Lower leg skin (tissue), 4 donors: Measurements from ENCODE around the gene CALCOCO1. TPM values are rescaled to one million over a fixed set of nuclear protein-coding genes. Genes with fewer than 3 reads are reported as not detected.

Source experiments
- DNase-seq, 2 donors: peaks; one replicate each; pipeline ENCODE4 v3.0.0-alpha.2; 2019; ENCODE audit warnings: low spot score in 2 of 2
- H3K4me3 ChIP-seq: fragments of 200-600 bp; sonication (generic); 2 replicates; pipeline ENCODE4 v1.5.1; 2017; ENCODE audit warnings: mild to moderate bottlenecking, low read depth; ENCODE audit not compliant: poor library complexity, severe bottlenecking
- POLR2A ChIP-seq, 2 donors: fragments of 450-650 bp; IDR thresholded peaks; one replicate each; pipeline ENCODE4 v1.6.1; 2016 to 2017; ENCODE audit warnings: antibody characterized with exemption in 2 of 2, mild to moderate bottlenecking in 1 of 2, moderate library complexity in 1 of 2
- WGBS, 2 donors: methylation state at CpG; one replicate each; pipeline ENCODE4 v1.1.5; 2018; 5-methylcytosine and 5-hydroxymethylcytosine counted together
- intact Hi-C: fragments of 100-400 bp; cut with DNase I; formaldehyde crosslinking; loops from one replicate; pipeline ENCODE4 v1.15.0; 2023; ENCODE audit warnings: low total_unique reads
- total RNA-seq, 4 donors: library from RNA; depleted of rRNA; stranded (reverse); fragments of >200 nt; gene quantifications; one replicate each; pipeline ENCODE4 v1.1.0, GENCODE V29; 2016
- TF ChIP-seq, protein P1 (sequence below), 3 donors: fragments of 450-650 bp; IDR thresholded peaks; one replicate each; pipeline ENCODE4 v1.5.1; 2016; ENCODE audit warnings: antibody characterized with exemption in 3 of 3, mild to moderate bottlenecking in 3 of 3, moderate library complexity in 2 of 3

The CALCOCO1 gene
- total RNA-seq, 4 donors from 2014 or later, result 313 to 432 (median 391) TPM

DNA sequence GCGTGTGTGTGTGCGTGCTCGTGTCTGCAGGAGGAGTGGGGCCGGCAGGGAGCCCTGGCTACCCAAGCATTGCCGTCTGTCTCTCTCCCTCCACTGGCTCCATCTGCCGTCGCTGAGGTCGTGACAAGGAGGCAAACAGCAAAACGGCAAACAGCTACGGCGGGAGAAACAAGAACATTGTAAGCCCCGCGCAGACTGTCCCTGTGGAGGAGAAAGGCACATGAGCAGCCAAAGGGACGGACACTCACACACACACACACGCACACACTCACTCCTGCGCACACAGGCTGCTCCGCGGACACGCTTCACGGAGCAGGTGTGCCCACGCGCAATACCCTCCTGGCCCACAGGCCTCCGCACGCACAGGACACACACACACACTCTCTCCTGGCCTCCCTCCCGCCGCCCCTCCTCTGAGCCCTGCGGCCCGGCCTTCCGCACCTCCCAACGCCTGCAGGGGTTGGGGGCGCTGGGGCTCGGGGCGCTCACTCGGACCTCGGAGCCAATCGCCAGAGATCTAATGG lies 23.6 kb upstream of the CALCOCO1 start:
- intact Hi-C loops, result no loop called here
- 17 to 25% methylated on average over 30 to 32 of the region's 36 CpGs for WGBS, 2 donors
- H3K4me3 ChIP-seq, result peak overlapping the region; percentile 29

DNA sequence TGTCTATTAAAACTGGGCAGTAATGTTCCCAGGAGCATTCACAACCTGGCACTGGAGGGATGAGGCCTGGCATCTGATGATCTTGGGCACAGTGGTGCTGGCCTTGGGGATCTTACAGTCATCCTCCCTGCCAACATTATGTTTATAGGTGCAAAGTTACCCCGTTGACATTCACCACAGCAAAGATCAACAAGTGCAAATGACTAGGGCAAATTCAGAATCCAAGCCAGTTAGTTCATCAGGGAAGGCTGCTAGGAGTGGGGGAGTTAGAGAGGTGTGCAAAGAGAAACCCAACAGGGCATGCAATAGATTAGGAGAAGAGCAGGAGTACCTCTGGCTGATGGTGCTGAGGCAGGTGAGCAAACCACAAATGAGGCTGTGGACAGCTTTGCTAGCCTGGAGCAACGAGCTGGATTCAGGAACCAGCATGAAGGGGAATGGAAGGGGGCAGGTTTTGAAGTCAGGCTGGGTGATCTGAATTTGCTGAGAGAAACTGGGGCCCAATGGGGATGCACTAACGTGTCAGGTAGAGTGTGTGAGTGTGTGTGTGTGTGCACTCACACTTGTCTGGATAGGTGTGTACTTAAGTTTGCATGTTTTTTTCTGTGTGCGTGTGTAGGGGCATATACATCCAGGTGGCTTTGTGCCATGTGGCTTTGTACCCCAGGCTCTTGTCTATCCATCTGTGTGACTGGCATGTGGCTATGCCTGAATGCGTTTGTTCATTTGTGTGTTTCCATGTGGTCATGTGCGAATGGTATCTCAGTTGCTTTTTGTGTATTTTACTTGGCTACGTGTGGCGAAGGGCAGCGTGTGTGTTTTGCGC lies 22.9 kb upstream of the CALCOCO1 start:
- no peak for TF ChIP-seq POLR2A (IDR thresholded peaks at IDR 0.05)
- TF ChIP-seq, protein P1, sequence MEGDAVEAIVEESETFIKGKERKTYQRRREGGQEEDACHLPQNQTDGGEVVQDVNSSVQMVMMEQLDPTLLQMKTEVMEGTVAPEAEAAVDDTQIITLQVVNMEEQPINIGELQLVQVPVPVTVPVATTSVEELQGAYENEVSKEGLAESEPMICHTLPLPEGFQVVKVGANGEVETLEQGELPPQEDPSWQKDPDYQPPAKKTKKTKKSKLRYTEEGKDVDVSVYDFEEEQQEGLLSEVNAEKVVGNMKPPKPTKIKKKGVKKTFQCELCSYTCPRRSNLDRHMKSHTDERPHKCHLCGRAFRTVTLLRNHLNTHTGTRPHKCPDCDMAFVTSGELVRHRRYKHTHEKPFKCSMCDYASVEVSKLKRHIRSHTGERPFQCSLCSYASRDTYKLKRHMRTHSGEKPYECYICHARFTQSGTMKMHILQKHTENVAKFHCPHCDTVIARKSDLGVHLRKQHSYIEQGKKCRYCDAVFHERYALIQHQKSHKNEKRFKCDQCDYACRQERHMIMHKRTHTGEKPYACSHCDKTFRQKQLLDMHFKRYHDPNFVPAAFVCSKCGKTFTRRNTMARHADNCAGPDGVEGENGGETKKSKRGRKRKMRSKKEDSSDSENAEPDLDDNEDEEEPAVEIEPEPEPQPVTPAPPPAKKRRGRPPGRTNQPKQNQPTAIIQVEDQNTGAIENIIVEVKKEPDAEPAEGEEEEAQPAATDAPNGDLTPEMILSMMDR (IDR thresholded peaks at IDR 0.05), result no peak
- 77% methylated on average over 10 of the region's 10 CpGs for WGBS, 2 donors
- no peak for DNase-seq
- intact Hi-C loops, result no loop called here
- no peak overlapping the region for H3K4me3 ChIP-seq

More for the DNA sequence above, 23.6 kb upstream of the CALCOCO1 start:
- TF ChIP-seq, protein P1 (IDR thresholded peaks at IDR 0.05), result no peak
- TF ChIP-seq POLR2A (IDR thresholded peaks at IDR 0.05), result no peak
- DNase-seq, result no peak

GRCh38 chr12:53748072-53748840 lies 21.0 kb upstream of the CALCOCO1 start:
- no peak for TF ChIP-seq POLR2A (IDR thresholded peaks at IDR 0.05)
- TF ChIP-seq, protein P1 (IDR thresholded peaks at IDR 0.05), result no peak
- H3K4me3 ChIP-seq, result no peak overlapping the region
- WGBS, 2 donors, result 70 to 71% methylated on average over 22 of the region's 22 CpGs
- intact Hi-C loops, result no loop called here
- no peak for DNase-seq

- no peak overlapping the region for H3K4me3 ChIP-seq
- intact Hi-C loops, result no loop called here
- no peak for DNase-seq
- no peak for TF ChIP-seq POLR2A (IDR thresholded peaks at IDR 0.05)
- TF ChIP-seq, protein P1 (IDR thresholded peaks at IDR 0.05), result no peak
- WGBS, 2 donors, result 42 to 47% methylated on average over 5 of the region's 5 CpGs
Measured at GRCh38 chr12:53747095-53747494, 19.8 kb upstream of the CALCOCO1 start.

DNA sequence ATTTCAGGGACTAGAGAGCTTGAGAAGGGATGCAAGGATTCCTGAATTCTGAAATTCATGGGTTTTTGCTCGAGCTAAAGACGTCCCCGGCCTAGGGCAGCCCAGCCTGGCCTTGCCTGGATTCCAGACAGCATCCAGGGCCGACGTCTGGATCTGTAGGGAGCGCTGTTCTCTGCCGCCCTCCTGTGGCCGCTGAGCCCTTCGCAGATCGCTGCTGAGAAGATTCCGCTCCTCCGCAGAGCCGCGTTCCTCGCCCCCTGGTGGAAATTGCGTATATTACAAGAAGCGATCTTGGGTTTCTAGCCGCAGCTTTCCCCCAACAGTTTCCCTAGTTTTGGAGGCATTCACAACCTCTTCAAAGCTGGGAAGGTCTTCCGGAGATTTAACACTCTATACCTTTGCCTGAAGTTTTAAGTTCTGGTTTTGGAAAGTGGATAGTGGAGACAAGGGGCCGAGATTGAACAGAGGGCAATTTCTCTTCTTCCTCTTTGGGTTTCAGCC lies 19.4 kb upstream of the CALCOCO1 start:
- WGBS, 2 donors, result 0 to 1% methylated on average over 20 of the region's 20 CpGs
- DNase-seq, result peak; percentile 87 to 98
- H3K4me3 ChIP-seq, result no peak overlapping the region
- no peak for TF ChIP-seq POLR2A (IDR thresholded peaks at IDR 0.05)
- TF ChIP-seq, protein P1 (IDR thresholded peaks at IDR 0.05), result peak in 2 of 3 donors; percentile 97 to 99
- intact Hi-C loops, result no loop called here
